HepG2 (cell line): ENCODE results near the gene TRIM27. TPM values are rescaled to one million over a fixed set of nuclear protein-coding genes. Genes with fewer than 3 reads are reported as not detected.

Experiments
- DMAP1 ChIP-seq: IDR thresholded peaks from 2 replicates; pipeline ENCODE4 v1.6.1; 2016
- GABPA ChIP-seq, 2 experiments: IDR thresholded peaks; 2 replicates each; pipeline ENCODE4 v1.6.1; 2011 to 2016; ENCODE audit warnings: low read depth in 2 of 2, low read length in 1 of 2, missing biosample characterization in 1 of 2, missing genetic modification characterization in 1 of 2
- MED1 ChIP-seq: sonication (generic); formaldehyde crosslinking; IDR thresholded peaks from 2 replicates; pipeline ENCODE4 v1.4.0; 2020; ENCODE audit warnings: missing genetic modification reagents
- NFE2L2 ChIP-seq: fragments of 150-350 bp; IDR thresholded peaks from 2 replicates; pipeline ENCODE4 v1.6.1; 2014; ENCODE audit warnings: low read length
- NFYB ChIP-seq: sonication (generic); formaldehyde crosslinking; IDR thresholded peaks from 2 replicates; pipeline ENCODE4 v1.4.0; 2020; ENCODE audit warnings: missing genetic modification reagents
- TGIF2 ChIP-seq: IDR thresholded peaks from 2 replicates; pipeline ENCODE4 v1.6.1; 2016; ENCODE audit warnings: control low read depth, missing compliant biosample characterization
- ZBTB25 ChIP-seq: IDR thresholded peaks from 2 replicates; pipeline ENCODE4 v1.6.1; 2018; ENCODE audit warnings: missing genetic modification reagents
- ZIK1 ChIP-seq: sonication (generic); formaldehyde crosslinking; IDR thresholded peaks from 2 replicates; pipeline ENCODE4 v1.5.0; 2020; ENCODE audit warnings: mild to moderate bottlenecking, low read depth, missing genetic modification reagents, borderline replicate concordance
- ZNF18 ChIP-seq: sonication (generic); formaldehyde crosslinking; IDR thresholded peaks from 2 replicates; pipeline ENCODE4 v1.8.0; 2022; ENCODE audit warnings: mild to moderate bottlenecking, missing genetic modification reagents; ENCODE audit not compliant: insufficient replicate concordance
- ZNF33B ChIP-seq: sonication (generic); formaldehyde crosslinking; IDR thresholded peaks from 2 replicates; pipeline ENCODE4 v1.5.1; 2020; ENCODE audit warnings: mild to moderate bottlenecking, missing genetic modification reagents
- ZNF382 ChIP-seq: sonication (generic); formaldehyde crosslinking; IDR thresholded peaks from 2 replicates; pipeline ENCODE4 v1.5.0; 2020; ENCODE audit warnings: missing genetic modification reagents, mild to moderate bottlenecking, borderline replicate concordance
- ZNF878 ChIP-seq: sonication (generic); formaldehyde crosslinking; IDR thresholded peaks from 2 replicates; pipeline ENCODE4 v1.8.1; 2023; ENCODE audit warnings: mild to moderate bottlenecking, missing genetic modification reagents, moderate library complexity
- polyA plus RNA-seq, 8 experiments: library from polyadenylated mRNA; depleted of rRNA in 3 of 8; stranded (reverse) in 7 of 8; unstranded in 1 of 8; fragments of >200 nt; fragmentation: Illumina TruSeq in 4 of 8; extraction: Trizol in 4 of 8; gene quantifications; 2 replicates each; pipeline versions ENCODE4 v1.2.1 to v1.2.3, GENCODE V29; 2011 to 2016; ENCODE audit warnings: low read depth in 4 of 8, missing spikeins in 1 of 8, mixed read lengths in 1 of 8; ENCODE audit not compliant: insufficient read depth in 1 of 8
- total RNA-seq, 5 experiments: library from RNA; depleted of rRNA; stranded (reverse); fragments of >200 nt; fragmentation: Illumina TruSeq; extraction: Trizol; gene quantifications; 2 replicates each; pipeline ENCODE4 v1.2.3, GENCODE V29; 2016; ENCODE audit warnings: low read depth in 1 of 5

Gene TRIM27
- total and polyA plus RNA-seq, 2 of the 13 experiments (the other 11 are each of a cell fraction or from before 2014, with no cell fraction given) = 88.6 to 112 TPM

GRCh38 chr6:28895131-28895812 lies 28.5 kb downstream of the TRIM27 start (continued):
- TF ChIP-seq ZNF18 (CRISPR knock-in tag) (peak; percentile 57), NFYB (CRISPR knock-in tag) (peak; percentile 73), ZNF33B (CRISPR knock-in tag) (no peak), ZNF382 (CRISPR knock-in tag) (no peak), ZNF878 (CRISPR knock-in tag) (0 out of 2 replicates have a peak, but pooled peaks have one; percentile 50), ZIK1 (CRISPR knock-in tag) (no peak), ZBTB25 (CRISPR knock-in tag) (peak; percentile 31; the same call in 1 of the 2 replicates), DMAP1 (CRISPR knock-in tag) (peak; percentile 20; the same call in 1 of the 2 replicates), MED1 (peak; percentile 50; the same call in 1 of the 2 replicates), NFE2L2 (no peak), TGIF2 (CRISPR knock-in tag) (peak; percentile 35; the same call in 1 of the 2 replicates), GABPA (IDR thresholded peaks at IDR 0.05; ENCODE audit: low read depth, low read length) (no peak), GABPA (CRISPR knock-in tag; IDR thresholded peaks at IDR 0.05; ENCODE audit: low read depth) (peak; percentile 76)
